ENCODE measurements around the gene HACD2.
A peak's percentile ranks its signal among the peaks of the same experiment; 100 is the strongest.

Gene HACD2

DNA sequence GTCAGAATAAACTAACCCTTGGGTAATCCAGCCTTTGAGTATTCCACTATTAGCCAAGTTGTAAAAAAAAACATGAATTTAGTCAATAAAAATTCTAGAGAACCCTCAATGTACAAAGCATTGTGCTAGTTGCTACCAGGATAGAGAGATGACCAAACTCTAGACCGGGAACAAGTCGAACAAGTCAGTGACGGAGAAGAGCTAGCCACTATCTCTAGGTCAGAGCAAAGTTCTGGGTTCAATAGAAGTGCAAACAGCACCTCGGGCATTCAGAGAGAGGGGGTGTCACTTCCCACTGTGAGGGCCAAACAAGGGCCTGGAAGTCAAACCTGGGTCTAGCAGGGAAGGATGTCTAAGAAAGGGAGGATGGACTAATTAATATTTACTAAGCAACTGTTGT, 133.7 kb downstream of the HACD2 start:
- Histone ChIP-seq H3K4me1 (ENCODE audit: control insufficient read depth, insufficient read depth, low read length, poor library complexity, severe bottlenecking) (no peaks in the 10 kb centered on the region), H3K4me3 (ENCODE audit: insufficient read depth, low read depth, low read length, poor library complexity, severe bottlenecking) (no peak overlapping the region), H3K9me3 (ENCODE audit: control insufficient read depth, low read length) (no peaks in the 10 kb centered on the region), H3K27ac (ENCODE audit: insufficient read depth, low read length, poor library complexity, severe bottlenecking) (no peak overlapping the region), H3K36me3 (ENCODE audit: control insufficient read depth, insufficient read depth, low read length) (no peaks in the 10 kb centered on the region), H3K27me3 (replicated peaks; ENCODE audit: control insufficient read depth, insufficient read depth, low read length, poor library complexity, severe bottlenecking) (peaks cover 38% of the 10 kb centered on the region)
- no peak for DNase-seq

DNA sequence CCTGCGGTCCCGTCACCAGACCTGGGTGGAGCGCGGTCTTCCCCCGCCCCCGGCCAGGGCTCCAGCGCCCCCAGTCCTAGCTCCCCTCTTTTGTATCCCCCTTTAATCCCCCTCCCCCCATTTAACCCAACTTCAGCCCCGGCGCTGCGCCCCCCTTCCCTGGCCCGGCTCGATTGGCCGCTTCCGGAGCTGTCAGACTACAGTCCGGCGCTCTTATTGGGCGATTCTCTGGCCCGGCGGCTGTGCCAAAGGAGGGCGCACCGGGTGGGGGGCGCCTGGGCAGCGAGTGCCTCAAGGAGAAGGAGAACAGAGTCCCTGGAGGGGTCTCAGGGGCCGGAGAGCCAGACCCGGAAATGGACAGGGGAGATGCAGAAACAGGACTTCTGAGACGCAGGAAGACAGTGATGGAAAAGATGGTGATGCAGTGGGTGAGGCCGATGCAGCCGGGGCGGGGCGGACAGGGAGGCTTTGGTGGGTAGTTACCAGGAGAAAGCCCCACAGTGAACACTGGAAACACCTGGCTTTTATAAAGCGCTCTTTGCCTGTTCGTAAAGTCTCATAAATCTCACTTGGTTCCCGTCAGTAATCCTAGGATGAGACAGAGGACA, 134.8 kb downstream of the HACD2 start:
- no peak for DNase-seq
- Histone ChIP-seq H3K4me3 (ENCODE audit: insufficient read depth, low read depth, low read length, poor library complexity, severe bottlenecking) (peak overlapping the region; percentile 39), H3K4me1 (ENCODE audit: control insufficient read depth, insufficient read depth, low read length, poor library complexity, severe bottlenecking) (no peaks in the 10 kb centered on the region), H3K27ac (ENCODE audit: insufficient read depth, low read length, poor library complexity, severe bottlenecking) (no peak overlapping the region), H3K27me3 (replicated peaks; ENCODE audit: control insufficient read depth, insufficient read depth, low read length, poor library complexity, severe bottlenecking) (peaks cover 44% of the 10 kb centered on the region), H3K9me3 (ENCODE audit: control insufficient read depth, low read length) (no peaks in the 10 kb centered on the region), H3K36me3 (ENCODE audit: control insufficient read depth, insufficient read depth, low read length) (no peaks in the 10 kb centered on the region)

- Histone ChIP-seq H3K9me3 (ENCODE audit: control insufficient read depth, low read length) (no peaks in the 10 kb centered on the region), H3K4me3 (ENCODE audit: insufficient read depth, low read depth, low read length, poor library complexity, severe bottlenecking) (peak overlapping the region; percentile 60), H3K27ac (ENCODE audit: insufficient read depth, low read length, poor library complexity, severe bottlenecking) (no peak overlapping the region), H3K4me1 (ENCODE audit: control insufficient read depth, insufficient read depth, low read length, poor library complexity, severe bottlenecking) (no peaks in the 10 kb centered on the region), H3K27me3 (replicated peaks; ENCODE audit: control insufficient read depth, insufficient read depth, low read length, poor library complexity, severe bottlenecking) (peaks cover 44% of the 10 kb centered on the region), H3K36me3 (ENCODE audit: control insufficient read depth, insufficient read depth, low read length) (no peaks in the 10 kb centered on the region)
- no peak for DNase-seq
These were observed 135.5 kb downstream of the HACD2 start for GRCh38 chr3:123449102-123449996.

GRCh38 chr3:123448536-123449101, 136.2 kb downstream of the HACD2 start, which contains the start of gene ADCY5:
Gene ADCY5, minus strand, starts transcription at chr3:123449090. Its CDS starts 545 bp downstream, at chr3:123448545.
- no peaks in the 10 kb centered on the region for H3K4me1 ChIP-seq (ENCODE audit: control insufficient read depth, insufficient read depth, low read length, poor library complexity, severe bottlenecking)
- DNase-seq, result no peak
- H3K27me3 ChIP-seq (replicated peaks; ENCODE audit: control insufficient read depth, insufficient read depth, low read length, poor library complexity, severe bottlenecking), result peaks cover 44% of the 10 kb centered on the region
- no peaks in the 10 kb centered on the region for H3K9me3 ChIP-seq (ENCODE audit: control insufficient read depth, low read length)
- H3K36me3 ChIP-seq (ENCODE audit: control insufficient read depth, insufficient read depth, low read length), result no peaks in the 10 kb centered on the region
- H3K27ac ChIP-seq (ENCODE audit: insufficient read depth, low read length, poor library complexity, severe bottlenecking), result no peak within 1 kb of the TSS
- H3K4me3 ChIP-seq (ENCODE audit: insufficient read depth, low read depth, low read length, poor library complexity, severe bottlenecking), result peak within 1 kb of the TSS; percentile 60

DNA sequence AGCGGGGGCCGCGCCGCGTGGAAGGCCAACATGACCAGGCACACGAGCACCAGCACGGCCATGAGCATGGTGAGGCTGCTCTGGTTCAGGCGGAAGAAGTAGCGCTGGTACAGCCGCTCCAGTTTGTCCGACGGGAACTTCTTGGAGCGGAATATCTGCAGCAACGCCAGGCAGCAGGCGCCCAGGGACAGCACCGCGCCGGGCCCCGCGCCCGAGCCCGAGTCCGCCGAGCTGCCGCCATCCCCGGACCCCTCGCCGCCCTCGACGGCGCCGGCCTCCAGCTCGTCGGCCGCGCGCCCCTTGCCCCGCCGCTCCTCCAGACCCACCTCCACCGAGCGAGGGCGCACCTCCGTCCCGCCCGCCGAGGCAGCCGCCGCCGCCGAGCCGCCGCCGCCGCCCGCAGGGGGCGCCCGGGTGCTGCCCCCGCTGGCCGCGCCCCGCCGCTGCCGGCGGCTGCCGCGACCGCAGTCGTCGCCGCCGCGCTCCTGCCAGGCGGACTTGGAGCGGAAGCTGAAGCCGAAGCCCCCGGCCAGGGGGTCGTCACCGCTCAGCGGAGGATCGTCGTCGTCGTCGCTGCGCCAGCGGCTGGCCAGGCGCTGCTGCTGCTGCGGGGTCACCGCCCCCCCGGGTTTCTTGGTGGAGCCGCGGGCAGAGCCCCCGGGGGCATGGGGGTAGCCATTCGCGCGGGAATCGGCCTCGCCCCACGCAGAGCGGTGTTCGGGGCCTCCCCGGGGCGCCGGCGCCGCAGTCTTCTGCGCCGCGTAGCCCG, 136.9 kb downstream of the HACD2 start:
- Histone ChIP-seq H3K4me3 (ENCODE audit: insufficient read depth, low read depth, low read length, poor library complexity, severe bottlenecking) (peak overlapping the region; percentile 60), H3K27ac (ENCODE audit: insufficient read depth, low read length, poor library complexity, severe bottlenecking) (no peak overlapping the region), H3K36me3 (ENCODE audit: control insufficient read depth, insufficient read depth, low read length) (no peaks in the 10 kb centered on the region), H3K9me3 (ENCODE audit: control insufficient read depth, low read length) (no peaks in the 10 kb centered on the region), H3K27me3 (replicated peaks; ENCODE audit: control insufficient read depth, insufficient read depth, low read length, poor library complexity, severe bottlenecking) (peaks cover 48% of the 10 kb centered on the region), H3K4me1 (ENCODE audit: control insufficient read depth, insufficient read depth, low read length, poor library complexity, severe bottlenecking) (no peaks in the 10 kb centered on the region)
- DNase-seq, result peak in 2 of 3 donors; percentile 8 to 10

GRCh38 chr3:123447416-123447748, 137.5 kb downstream of the HACD2 start:
- no peak overlapping the region for H3K27ac ChIP-seq (ENCODE audit: insufficient read depth, low read length, poor library complexity, severe bottlenecking)
- H3K9me3 ChIP-seq (ENCODE audit: control insufficient read depth, low read length), result no peaks in the 10 kb centered on the region
- H3K4me3 ChIP-seq (ENCODE audit: insufficient read depth, low read depth, low read length, poor library complexity, severe bottlenecking), result no peak overlapping the region
- H3K36me3 ChIP-seq (ENCODE audit: control insufficient read depth, insufficient read depth, low read length), result no peaks in the 10 kb centered on the region
- peaks cover 50% of the 10 kb centered on the region for H3K27me3 ChIP-seq (replicated peaks; ENCODE audit: control insufficient read depth, insufficient read depth, low read length, poor library complexity, severe bottlenecking)
- DNase-seq, result no peak
- no peaks in the 10 kb centered on the region for H3K4me1 ChIP-seq (ENCODE audit: control insufficient read depth, insufficient read depth, low read length, poor library complexity, severe bottlenecking)

GRCh38 chr3:123446610-123447109, 138.2 kb downstream of the HACD2 start:
- Histone ChIP-seq H3K27ac (ENCODE audit: insufficient read depth, low read length, poor library complexity, severe bottlenecking) (no peak overlapping the region), H3K27me3 (replicated peaks; ENCODE audit: control insufficient read depth, insufficient read depth, low read length, poor library complexity, severe bottlenecking) (peaks cover 50% of the 10 kb centered on the region), H3K4me1 (ENCODE audit: control insufficient read depth, insufficient read depth, low read length, poor library complexity, severe bottlenecking) (no peaks in the 10 kb centered on the region), H3K9me3 (ENCODE audit: control insufficient read depth, low read length) (no peaks in the 10 kb centered on the region), H3K4me3 (ENCODE audit: insufficient read depth, low read depth, low read length, poor library complexity, severe bottlenecking) (no peak overlapping the region), H3K36me3 (ENCODE audit: control insufficient read depth, insufficient read depth, low read length) (no peaks in the 10 kb centered on the region)
- no peak for DNase-seq

GRCh38 chr3:123446210-123446609, 138.6 kb downstream of the HACD2 start:
- H3K9me3 ChIP-seq (ENCODE audit: control insufficient read depth, low read length), result no peaks in the 10 kb centered on the region
- no peak overlapping the region for H3K4me3 ChIP-seq (ENCODE audit: insufficient read depth, low read depth, low read length, poor library complexity, severe bottlenecking)
- peaks cover 46% of the 10 kb centered on the region for H3K27me3 ChIP-seq (replicated peaks; ENCODE audit: control insufficient read depth, insufficient read depth, low read length, poor library complexity, severe bottlenecking)
- H3K4me1 ChIP-seq (ENCODE audit: control insufficient read depth, insufficient read depth, low read length, poor library complexity, severe bottlenecking), result no peaks in the 10 kb centered on the region
- H3K27ac ChIP-seq (ENCODE audit: insufficient read depth, low read length, poor library complexity, severe bottlenecking), result no peak overlapping the region
- DNase-seq, result no peak
- H3K36me3 ChIP-seq (ENCODE audit: control insufficient read depth, insufficient read depth, low read length), result no peaks in the 10 kb centered on the region

DNA sequence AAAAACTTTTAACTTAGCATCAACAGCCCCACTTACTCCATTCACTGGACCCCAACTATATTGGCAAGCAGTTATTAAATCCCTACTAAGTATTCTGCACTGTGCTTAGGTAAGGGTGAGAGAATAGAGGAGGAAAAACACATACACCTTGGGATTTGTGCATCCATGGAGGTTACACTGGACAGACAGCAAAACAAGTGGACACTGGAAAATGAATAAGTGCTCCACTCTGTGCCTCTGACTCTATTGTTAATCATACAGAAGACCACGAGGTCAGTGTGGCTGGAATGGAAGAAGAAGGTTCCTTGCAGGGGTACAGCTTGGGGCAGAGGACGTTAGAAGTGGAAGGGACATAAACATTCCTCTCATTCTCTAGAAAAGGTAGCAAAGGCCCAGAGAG, 139.2 kb downstream of the HACD2 start:
- no peak overlapping the region for H3K4me3 ChIP-seq (ENCODE audit: insufficient read depth, low read depth, low read length, poor library complexity, severe bottlenecking)
- H3K27ac ChIP-seq (ENCODE audit: insufficient read depth, low read length, poor library complexity, severe bottlenecking), result no peak overlapping the region
- peaks cover 43% of the 10 kb centered on the region for H3K27me3 ChIP-seq (replicated peaks; ENCODE audit: control insufficient read depth, insufficient read depth, low read length, poor library complexity, severe bottlenecking)
- no peaks in the 10 kb centered on the region for H3K36me3 ChIP-seq (ENCODE audit: control insufficient read depth, insufficient read depth, low read length)
- no peaks in the 10 kb centered on the region for H3K4me1 ChIP-seq (ENCODE audit: control insufficient read depth, insufficient read depth, low read length, poor library complexity, severe bottlenecking)
- DNase-seq, result no peak
- H3K9me3 ChIP-seq (ENCODE audit: control insufficient read depth, low read length), result no peaks in the 10 kb centered on the region

Data from effector memory CD4-positive, alpha-beta T cell (primary cell).